Brain microvascular endothelial cell (primary cell): Measurements from ENCODE around the gene FFAR3.

Source experiments
- DNase-seq: peaks from one replicate; pipeline ENCODE4 v3.0.0-alpha.2; 2020
- H3K27ac ChIP-seq: fragments of 250-450 bp; sonication (Bioruptor Pico); 2 replicates; pipeline ENCODE4 v1.5.1; 2020; ENCODE audit warnings: mild to moderate bottlenecking, moderate library complexity
- H3K27me3 ChIP-seq: fragments of 250-450 bp; sonication (Bioruptor Pico); replicated peaks from 2 replicates; pipeline ENCODE4 v1.5.1; 2020; ENCODE audit warnings: mild to moderate bottlenecking
- H3K36me3 ChIP-seq: fragments of 250-450 bp; sonication (Bioruptor Pico); replicated peaks from 2 replicates; pipeline ENCODE4 v1.5.1; 2020; ENCODE audit warnings: mild to moderate bottlenecking
- H3K4me3 ChIP-seq: 2 replicates; pipeline ENCODE4 v1.5.1; 2011; ENCODE audit warnings: low read depth, mild to moderate bottlenecking, control low read depth, low read length, moderate library complexity
- CTCF ChIP-seq: IDR thresholded peaks from 2 replicates; pipeline ENCODE4 v1.5.1; 2011; ENCODE audit warnings: low read depth, mild to moderate bottlenecking, moderate library complexity, low read length, control low read depth, inconsistent platforms; ENCODE audit errors: missing control alignments
- in situ Hi-C: cut with HindIII; loops from 2 replicates; pipeline ENCODE4 v1.10.0; 2017; ENCODE audit warnings: low sequenced_read_pairs, low pct_ligation_motif_present

FFAR3 gene

GRCh38 chr19:35345671-35346111 lies 12.6 kb upstream of the FFAR3 start:
- H3K27me3 ChIP-seq: no peaks in the 10 kb centered on the region
- in situ Hi-C loops: no loop called here
- no peak overlapping the region for H3K27ac ChIP-seq
- TF ChIP-seq CTCF: no peak
- H3K4me3 ChIP-seq: no peak overlapping the region
- H3K36me3 ChIP-seq: no peaks in the 10 kb centered on the region
- DNase-seq: no peak

GRCh38 chr19:35346193-35347052 lies 11.8 kb upstream of the FFAR3 start:
- Histone ChIP-seq H3K4me3 (no peak overlapping the region), H3K36me3 (no peaks in the 10 kb centered on the region), H3K27ac (no peak overlapping the region), H3K27me3 (no peaks in the 10 kb centered on the region)
- in situ Hi-C loops: no loop called here
- DNase-seq: no peak
- no peak for TF ChIP-seq CTCF

- in situ Hi-C loops: no loop called here
- no peak for DNase-seq
- no peak for TF ChIP-seq CTCF
- H3K36me3 ChIP-seq: no peaks in the 10 kb centered on the region
- no peak within 1 kb of the TSS for H3K27ac ChIP-seq
- H3K27me3 ChIP-seq: no peaks in the 10 kb centered on the region
- no peak within 1 kb of the TSS for H3K4me3 ChIP-seq
Observed at GRCh38 chr19:35347171-35347929, 10.9 kb upstream of the FFAR3 start, which contains the start of gene FFAR1. Gene FFAR1, plus strand, starts transcription at chr19:35347902. Its CDS starts 3,650 bp downstream, at chr19:35351552.

GRCh38 chr19:35347930-35348298 lies 10.3 kb upstream of the FFAR3 start:
- no peak for TF ChIP-seq CTCF
- Histone ChIP-seq H3K27me3 (no peaks in the 10 kb centered on the region), H3K27ac (no peak overlapping the region)

GRCh38 chr19:35348911-35349611 lies 9.2 kb upstream of the FFAR3 start:
- no peak overlapping the region for H3K27ac ChIP-seq
- no peaks in the 10 kb centered on the region for H3K27me3 ChIP-seq
- H3K36me3 ChIP-seq: no peaks in the 10 kb centered on the region
- no peak overlapping the region for H3K4me3 ChIP-seq
- in situ Hi-C loops: no loop called here
- no peak for DNase-seq
- TF ChIP-seq CTCF: no peak

More at GRCh38 chr19:35347930-35348298, 10.3 kb upstream of the FFAR3 start:
- H3K36me3 ChIP-seq: no peaks in the 10 kb centered on the region
- H3K4me3 ChIP-seq: no peak overlapping the region
- no peak for DNase-seq
- in situ Hi-C loops: no loop called here
